ENCODE data around the gene WSCD2. TPM values are rescaled to one million over a fixed set of nuclear protein-coding genes. Genes with fewer than 3 reads are reported as not detected.

The WSCD2 gene
- polyA plus RNA-seq, 1 of the 3 experiments (the other 2 are of a cell fraction) = 0.03 TPM

DNA sequence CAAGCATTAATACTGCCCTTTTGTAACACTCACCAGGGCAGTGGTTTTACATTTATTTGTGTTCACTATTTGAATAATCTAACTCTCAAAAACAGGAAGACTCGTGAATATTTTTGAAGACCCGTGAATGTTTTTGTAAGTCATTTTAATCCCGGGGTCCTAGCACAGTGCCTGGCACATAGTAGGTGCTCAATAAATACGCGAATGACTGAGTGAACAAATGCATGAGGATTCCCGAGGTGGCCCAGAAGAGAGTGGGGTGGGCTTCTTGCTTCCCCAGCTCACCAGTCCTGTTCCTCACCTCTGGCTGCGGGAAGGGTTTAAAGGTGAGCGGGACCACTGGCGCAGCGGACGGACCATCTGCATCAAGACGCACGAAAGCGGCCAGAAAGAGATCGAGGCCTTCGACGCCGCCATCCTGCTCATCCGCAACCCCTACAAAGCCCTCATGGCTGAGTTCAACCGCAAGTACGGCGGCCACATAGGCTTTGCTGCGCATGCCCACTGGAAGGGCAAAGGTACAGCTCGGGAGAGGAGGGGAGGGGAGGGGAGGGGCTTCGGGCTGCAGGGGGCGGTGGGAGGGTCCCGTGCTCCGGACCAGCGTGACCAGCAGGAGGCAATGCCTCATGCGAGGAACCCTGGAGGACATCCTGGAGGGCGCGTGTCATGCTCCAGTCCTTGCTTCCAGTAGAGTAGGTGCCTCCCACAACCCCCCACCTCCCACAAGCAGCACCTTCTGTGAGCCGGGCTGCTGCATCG lies 111.1 kb downstream of the WSCD2 start:
- Histone ChIP-seq H4K20me1 (ENCODE audit: insufficient read depth) (no peaks in the 10 kb centered on the region), H3F3A (replicated peaks; ENCODE audit: insufficient read depth) (no peaks in the 10 kb centered on the region), H3K9me3 (no peaks in the 10 kb centered on the region), H3K79me2 (ENCODE audit: insufficient read depth) (no peaks in the 10 kb centered on the region), H3K4me3 (ENCODE audit: low read depth in 2 of 2, low read length in 1 of 2) (no peak overlapping the region), H3K9me2 (no peaks in the 10 kb centered on the region), H3K9ac (no peak overlapping the region), H3K36me3 (replicated peaks in 1 of 2; ENCODE audit: control insufficient read depth in 1 of 2, insufficient read depth in 2 of 2, low read length in 1 of 2) (no peaks in the 10 kb centered on the region), H3K4me2 (no peak overlapping the region), H3K27me3 (ENCODE audit: insufficient read depth) (no peaks in the 10 kb centered on the region), H3K27ac (ENCODE audit: low read depth in 2 of 2, low read length in 1 of 2) (no peak overlapping the region), H3K4me1 (ENCODE audit: control insufficient read depth in 1 of 2, insufficient read depth in 2 of 2, low read depth in 1 of 2, low read length in 1 of 2) (peaks cover 0 to 10% of the 10 kb centered on the region in 2 experiments; a peak in 1 of 4 replicates), H2AFZ (ENCODE audit: low read depth) (no peak overlapping the region)
- TF ChIP-seq EP300 (IDR thresholded peaks at IDR 0.05; ENCODE audit: borderline replicate concordance in 1 of 2, low read depth in 1 of 2, low read length in 1 of 2) = no peak
- TF ChIP-seq, protein P1, sequence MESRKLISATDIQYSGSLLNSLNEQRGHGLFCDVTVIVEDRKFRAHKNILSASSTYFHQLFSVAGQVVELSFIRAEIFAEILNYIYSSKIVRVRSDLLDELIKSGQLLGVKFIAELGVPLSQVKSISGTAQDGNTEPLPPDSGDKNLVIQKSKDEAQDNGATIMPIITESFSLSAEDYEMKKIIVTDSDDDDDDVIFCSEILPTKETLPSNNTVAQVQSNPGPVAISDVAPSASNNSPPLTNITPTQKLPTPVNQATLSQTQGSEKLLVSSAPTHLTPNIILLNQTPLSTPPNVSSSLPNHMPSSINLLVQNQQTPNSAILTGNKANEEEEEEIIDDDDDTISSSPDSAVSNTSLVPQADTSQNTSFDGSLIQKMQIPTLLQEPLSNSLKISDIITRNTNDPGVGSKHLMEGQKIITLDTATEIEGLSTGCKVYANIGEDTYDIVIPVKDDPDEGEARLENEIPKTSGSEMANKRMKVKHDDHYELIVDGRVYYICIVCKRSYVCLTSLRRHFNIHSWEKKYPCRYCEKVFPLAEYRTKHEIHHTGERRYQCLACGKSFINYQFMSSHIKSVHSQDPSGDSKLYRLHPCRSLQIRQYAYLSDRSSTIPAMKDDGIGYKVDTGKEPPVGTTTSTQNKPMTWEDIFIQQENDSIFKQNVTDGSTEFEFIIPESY (IDR thresholded peaks at IDR 0.05; ENCODE audit: borderline replicate concordance, low read depth) = no peak
- TF ChIP-seq, protein P2, sequence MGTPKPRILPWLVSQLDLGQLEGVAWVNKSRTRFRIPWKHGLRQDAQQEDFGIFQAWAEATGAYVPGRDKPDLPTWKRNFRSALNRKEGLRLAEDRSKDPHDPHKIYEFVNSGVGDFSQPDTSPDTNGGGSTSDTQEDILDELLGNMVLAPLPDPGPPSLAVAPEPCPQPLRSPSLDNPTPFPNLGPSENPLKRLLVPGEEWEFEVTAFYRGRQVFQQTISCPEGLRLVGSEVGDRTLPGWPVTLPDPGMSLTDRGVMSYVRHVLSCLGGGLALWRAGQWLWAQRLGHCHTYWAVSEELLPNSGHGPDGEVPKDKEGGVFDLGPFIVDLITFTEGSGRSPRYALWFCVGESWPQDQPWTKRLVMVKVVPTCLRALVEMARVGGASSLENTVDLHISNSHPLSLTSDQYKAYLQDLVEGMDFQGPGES (IDR thresholded peaks at IDR 0.05; ENCODE audit: low read depth, low read length) = no peak
- TF ChIP-seq, protein P3, sequence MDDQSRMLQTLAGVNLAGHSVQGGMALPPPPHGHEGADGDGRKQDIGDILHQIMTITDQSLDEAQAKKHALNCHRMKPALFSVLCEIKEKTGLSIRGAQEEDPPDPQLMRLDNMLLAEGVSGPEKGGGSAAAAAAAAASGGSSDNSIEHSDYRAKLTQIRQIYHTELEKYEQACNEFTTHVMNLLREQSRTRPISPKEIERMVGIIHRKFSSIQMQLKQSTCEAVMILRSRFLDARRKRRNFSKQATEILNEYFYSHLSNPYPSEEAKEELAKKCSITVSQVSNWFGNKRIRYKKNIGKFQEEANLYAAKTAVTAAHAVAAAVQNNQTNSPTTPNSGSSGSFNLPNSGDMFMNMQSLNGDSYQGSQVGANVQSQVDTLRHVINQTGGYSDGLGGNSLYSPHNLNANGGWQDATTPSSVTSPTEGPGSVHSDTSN (IDR thresholded peaks at IDR 0.05) = no peak
- TF ChIP-seq RXRA (IDR thresholded peaks at IDR 0.05; ENCODE audit: borderline replicate concordance, low read depth) = no peak
- no peak for TF ChIP-seq YY1 (IDR thresholded peaks at IDR 0.05; ENCODE audit: low read depth)
- TF ChIP-seq NFIC (IDR thresholded peaks at IDR 0.05; ENCODE audit: borderline replicate concordance) = no peak
- TF ChIP-seq SMC3 (IDR thresholded peaks at IDR 0.05; ENCODE audit: low read depth, low read length) = no peak
- TF ChIP-seq NRF1 (IDR thresholded peaks at IDR 0.05; ENCODE audit: low read depth, low read length) = no peak
- TF ChIP-seq RFX5 (IDR thresholded peaks at IDR 0.05; ENCODE audit: low read length) = no peak
- no peak for TF ChIP-seq RCOR1 (IDR thresholded peaks at IDR 0.05; ENCODE audit: low read length)
- TF ChIP-seq, protein P4, sequence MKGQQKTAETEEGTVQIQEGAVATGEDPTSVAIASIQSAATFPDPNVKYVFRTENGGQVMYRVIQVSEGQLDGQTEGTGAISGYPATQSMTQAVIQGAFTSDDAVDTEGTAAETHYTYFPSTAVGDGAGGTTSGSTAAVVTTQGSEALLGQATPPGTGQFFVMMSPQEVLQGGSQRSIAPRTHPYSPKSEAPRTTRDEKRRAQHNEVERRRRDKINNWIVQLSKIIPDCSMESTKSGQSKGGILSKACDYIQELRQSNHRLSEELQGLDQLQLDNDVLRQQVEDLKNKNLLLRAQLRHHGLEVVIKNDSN (IDR thresholded peaks at IDR 0.05; ENCODE audit: borderline replicate concordance, low read depth) = no peak
- no peak for TF ChIP-seq EZH2phosphoT487 (IDR thresholded peaks at IDR 0.05; ENCODE audit: borderline replicate concordance, low read depth)
- TF ChIP-seq ELF1 (IDR thresholded peaks at IDR 0.05) = no peak
- TF ChIP-seq MXI1 (IDR thresholded peaks at IDR 0.05; ENCODE audit: low read depth, low read length) = no peak
- TF ChIP-seq GABPA (IDR thresholded peaks at IDR 0.05; ENCODE audit: low read depth) = no peak
- CTCF ChIA-PET = interaction anchor here (0.6 to 1.4 kb wide), 2 partner anchors 9 to 75 kb away, joined by 3 to 5 read pairs; no protein-coding TSS in a partner anchor
- 54% methylated on average over 25 of the region's 34 CpGs for WGBS (ENCODE audit: low lambda C conversion rate)
- POLR2A ChIA-PET = no interaction called here
- no peak for DNase-seq

Measured in SK-N-SH (cell line).